GM23338 (cell line): ENCODE results near the gene MAP2K7.
"Not testable (repeated sequence)": the region's sequence is repeated elsewhere in the genome, so short reads cannot be mapped to it uniquely, and the experiment has no call there.

Experiments used
- CTCF ChIP-seq, 2 experiments: fragments of 200-600 bp in 1 of 2; sonication (generic) in 1 of 2; conservative IDR thresholded peaks; 2 replicates each; pipeline versions ENCODE4 v1.5.1 to v1.6.1; 2016 to 2017; ENCODE audit warnings: antibody characterized with exemption in 2 of 2, low read depth in 2 of 2, mild to moderate bottlenecking in 2 of 2, moderate library complexity in 1 of 2
- ETS1 ChIP-seq: IDR thresholded peaks from 2 replicates; pipeline ENCODE4 v1.6.1; 2016; ENCODE audit warnings: antibody characterized with exemption
- EZH2 ChIP-seq: fragments of 200-600 bp; sonication (generic); IDR thresholded peaks from one replicate; pipeline ENCODE4 v1.8.0; 2017; ENCODE audit warnings: antibody characterized with exemption, mild to moderate bottlenecking, low read depth; ENCODE audit not compliant: unreplicated experiment

- TF ChIP-seq CTCF (conservative IDR thresholded peaks at IDR 0.05; ENCODE audit: low read depth in 2 of 2); ETS1; EZH2: not testable (repeated sequence)
Observed at GRCh38 chr19:7893362-7894101, 10.1 kb upstream of the MAP2K7 start.
